Measurements from ENCODE around the gene PKN1. TPM values are rescaled to one million over a fixed set of nuclear protein-coding genes. Genes with fewer than 3 reads are reported as not detected.

Gene PKN1
- total and polyA plus RNA-seq, 4 donors, result 84.3 to 197 (median 121) TPM

DNA sequence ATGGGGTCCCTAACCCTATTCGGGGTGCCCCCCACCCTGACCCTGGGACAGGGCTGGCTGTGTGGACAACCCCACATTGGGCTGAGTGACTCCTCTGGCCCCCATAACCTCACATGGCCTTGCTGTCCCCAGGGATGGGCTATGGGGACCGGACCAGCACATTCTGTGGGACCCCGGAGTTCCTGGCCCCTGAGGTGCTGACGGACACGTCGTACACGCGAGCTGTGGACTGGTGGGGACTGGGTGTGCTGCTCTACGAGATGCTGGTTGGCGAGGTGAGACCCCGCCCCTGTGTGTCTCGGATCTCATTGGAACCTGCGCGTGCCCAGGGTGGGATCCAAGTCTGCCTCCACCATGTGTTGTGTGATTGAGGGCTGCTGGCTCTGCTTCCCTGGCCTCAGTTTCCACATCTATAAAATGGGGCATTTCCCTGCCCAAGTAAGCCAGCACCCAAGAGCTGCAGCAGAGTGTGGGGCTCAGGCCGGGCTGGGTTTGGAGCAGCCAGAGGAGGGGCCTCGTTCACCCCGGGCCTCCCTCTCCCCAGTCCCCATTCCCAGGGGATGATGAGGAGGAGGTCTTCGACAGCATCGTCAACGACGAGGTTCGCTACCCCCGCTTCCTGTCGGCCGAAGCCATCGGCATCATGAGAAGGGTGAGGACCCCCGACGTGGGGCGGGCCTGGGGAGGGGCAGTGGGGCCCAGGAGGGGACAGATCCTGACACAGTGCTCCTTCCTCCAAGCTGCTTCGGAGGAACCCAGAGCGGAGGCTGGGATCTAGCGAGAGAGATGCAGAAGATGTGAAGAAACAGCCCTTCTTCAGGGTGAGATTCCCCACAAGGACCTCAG, 37.1 kb downstream of the PKN1 start:
- Histone ChIP-seq H3K27me3 (ENCODE audit: control insufficient read depth in 3 of 3, insufficient read depth in 3 of 3, low read length in 2 of 3) (peaks cover 0 to 9% (median 0%) of the 10 kb centered on the region in 3 donors), H3K36me3 (ENCODE audit: control insufficient read depth in 4 of 4, insufficient read depth in 4 of 4, low read length in 4 of 4) (peaks cover 15 to 41% (median 22%) of the 10 kb centered on the region in 4 donors), H3K4me1 (ENCODE audit: control insufficient read depth in 5 of 5, insufficient read depth in 5 of 5, low read length in 5 of 5) (peaks cover 0 to 34% (median 4%) of the 10 kb centered on the region in 5 donors), H3K9ac (ENCODE audit: insufficient read depth in 1 of 2, low read length in 2 of 2) (no peak overlapping the region), H3K9me3 (ENCODE audit: control insufficient read depth in 4 of 4, insufficient read depth in 3 of 4, low read length in 3 of 4) (no peaks in the 10 kb centered on the region), H3K4me3 (no peak overlapping the region), H3K27ac (ENCODE audit: low read depth in 1 of 2, low read length in 1 of 2) (no peak overlapping the region)
- WGBS, 2 donors, result 81 to 84% methylated on average over 30 to 32 of the region's 32 CpGs
- ATAC-seq (ENCODE audit: insufficient read depth, low FRiP score), result no peak
- TF ChIP-seq, protein P1, sequence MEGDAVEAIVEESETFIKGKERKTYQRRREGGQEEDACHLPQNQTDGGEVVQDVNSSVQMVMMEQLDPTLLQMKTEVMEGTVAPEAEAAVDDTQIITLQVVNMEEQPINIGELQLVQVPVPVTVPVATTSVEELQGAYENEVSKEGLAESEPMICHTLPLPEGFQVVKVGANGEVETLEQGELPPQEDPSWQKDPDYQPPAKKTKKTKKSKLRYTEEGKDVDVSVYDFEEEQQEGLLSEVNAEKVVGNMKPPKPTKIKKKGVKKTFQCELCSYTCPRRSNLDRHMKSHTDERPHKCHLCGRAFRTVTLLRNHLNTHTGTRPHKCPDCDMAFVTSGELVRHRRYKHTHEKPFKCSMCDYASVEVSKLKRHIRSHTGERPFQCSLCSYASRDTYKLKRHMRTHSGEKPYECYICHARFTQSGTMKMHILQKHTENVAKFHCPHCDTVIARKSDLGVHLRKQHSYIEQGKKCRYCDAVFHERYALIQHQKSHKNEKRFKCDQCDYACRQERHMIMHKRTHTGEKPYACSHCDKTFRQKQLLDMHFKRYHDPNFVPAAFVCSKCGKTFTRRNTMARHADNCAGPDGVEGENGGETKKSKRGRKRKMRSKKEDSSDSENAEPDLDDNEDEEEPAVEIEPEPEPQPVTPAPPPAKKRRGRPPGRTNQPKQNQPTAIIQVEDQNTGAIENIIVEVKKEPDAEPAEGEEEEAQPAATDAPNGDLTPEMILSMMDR (IDR thresholded peaks at IDR 0.05; ENCODE audit: control extremely low read depth, extremely low read depth), result no peak
- peak in 1 of 3 donors; percentile 19 for DNase-seq

DNA sequence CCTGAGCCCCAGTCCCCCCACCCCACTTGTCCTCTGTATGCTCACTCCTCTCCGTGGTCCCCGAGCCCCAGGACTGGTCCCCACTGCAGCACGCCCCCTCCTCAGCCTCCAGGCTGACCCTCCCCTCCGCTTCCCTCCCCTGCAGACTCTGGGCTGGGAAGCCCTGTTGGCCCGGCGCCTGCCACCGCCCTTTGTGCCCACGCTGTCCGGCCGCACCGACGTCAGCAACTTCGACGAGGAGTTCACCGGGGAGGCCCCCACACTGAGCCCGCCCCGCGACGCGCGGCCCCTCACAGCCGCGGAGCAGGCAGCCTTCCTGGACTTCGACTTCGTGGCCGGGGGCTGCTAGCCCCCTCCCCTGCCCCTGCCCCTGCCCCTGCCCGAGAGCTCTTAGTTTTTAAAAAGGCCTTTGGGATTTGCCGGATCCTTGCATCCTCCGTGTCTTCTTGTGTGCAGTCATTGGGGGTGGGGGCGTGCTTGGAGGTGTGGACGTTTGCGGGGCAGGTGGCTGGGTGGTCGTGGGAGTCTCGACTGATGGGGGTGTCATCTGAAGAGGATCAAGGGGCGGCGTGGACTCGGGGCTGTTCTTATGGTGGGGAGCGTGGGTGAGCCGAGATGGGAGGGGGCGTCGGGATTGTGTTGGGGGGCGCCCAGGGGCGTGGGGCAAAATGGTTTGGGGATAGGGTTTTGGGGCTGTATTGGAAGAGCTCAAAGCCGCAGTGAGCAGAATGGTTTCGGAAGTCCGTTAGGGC, 38.5 kb downstream of the PKN1 start:
- H3K27ac ChIP-seq (ENCODE audit: low read depth in 1 of 2, low read length in 1 of 2), result no peak overlapping the region

DNA sequence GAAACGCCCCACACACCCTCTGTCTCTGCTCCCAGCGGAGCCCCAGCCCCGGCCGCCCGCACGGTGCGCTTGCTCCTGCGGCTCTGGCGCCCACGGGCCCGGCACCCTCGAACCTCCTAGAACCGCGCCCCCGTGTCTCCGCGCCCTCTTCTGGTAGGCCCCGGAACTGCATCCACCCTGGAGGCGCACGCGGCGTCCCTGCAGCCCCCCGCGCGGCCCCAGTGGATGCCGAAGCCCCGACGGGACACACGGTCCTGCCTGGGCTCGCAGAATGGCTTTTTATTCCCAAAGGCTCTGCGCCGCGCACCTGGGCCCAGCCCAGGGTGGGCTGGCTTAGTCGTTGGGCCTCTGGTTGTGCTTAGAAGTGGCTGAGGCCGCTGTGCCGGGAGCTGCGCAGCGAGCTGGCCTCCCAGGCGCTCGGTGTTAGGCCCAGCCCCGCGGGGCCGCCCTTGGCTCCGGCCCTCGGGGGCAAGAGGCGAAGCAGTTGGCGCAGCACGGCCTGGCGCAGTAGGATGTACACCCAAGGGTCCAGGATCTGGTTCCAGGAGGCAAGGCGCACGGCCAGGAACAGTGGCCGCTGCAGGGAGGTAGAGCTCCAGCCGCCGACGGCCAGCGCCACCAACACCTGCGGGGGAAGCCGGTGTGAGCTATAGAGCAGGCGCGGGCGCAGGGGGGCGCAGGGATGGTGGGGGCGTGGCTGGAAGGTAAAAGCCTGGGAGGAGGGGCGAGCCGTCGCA, 39.3 kb downstream of the PKN1 start:
- ATAC-seq (ENCODE audit: insufficient read depth, low FRiP score) (peak; percentile 65), DNase-seq (peak; percentile 68 to 75 (median 69))
- H3K36me3 ChIP-seq (ENCODE audit: control insufficient read depth in 4 of 4, insufficient read depth in 4 of 4, low read length in 4 of 4), result peaks cover 6 to 36% (median 19%) of the 10 kb centered on the region in 4 donors
- H3K9ac ChIP-seq (ENCODE audit: insufficient read depth in 1 of 2, low read length in 2 of 2), result no peak overlapping the region
- no peak overlapping the region for H3K27ac ChIP-seq (ENCODE audit: low read depth in 1 of 2, low read length in 1 of 2)
- TF ChIP-seq, protein P1 (IDR thresholded peaks at IDR 0.05; ENCODE audit: control extremely low read depth, extremely low read depth), result peak; percentile 85
- peaks cover 0 to 2% (median 0%) of the 10 kb centered on the region in 4 donors for H3K9me3 ChIP-seq (ENCODE audit: control insufficient read depth in 4 of 4, insufficient read depth in 3 of 4, low read length in 3 of 4)
- peaks cover 0 to 9% (median 0%) of the 10 kb centered on the region in 3 donors for H3K27me3 ChIP-seq (ENCODE audit: control insufficient read depth in 3 of 3, insufficient read depth in 3 of 3, low read length in 2 of 3)
- WGBS, 2 donors, result 4 to 6% methylated on average over 56 to 66 of the region's 66 CpGs
- H3K4me3 ChIP-seq, result no peak overlapping the region
- peaks cover 0 to 55% (median 10%) of the 10 kb centered on the region in 5 donors for H3K4me1 ChIP-seq (ENCODE audit: control insufficient read depth in 5 of 5, insufficient read depth in 5 of 5, low read length in 5 of 5)

More for the DNA sequence above, 38.5 kb downstream of the PKN1 start:
- ATAC-seq (ENCODE audit: insufficient read depth, low FRiP score) (no peak), DNase-seq (peak in 1 of 3 donors; percentile 9)
- 75% methylated on average over 46 of the region's 46 CpGs for WGBS, 2 donors
- Histone ChIP-seq H3K4me3 (no peak overlapping the region), H3K27me3 (ENCODE audit: control insufficient read depth in 3 of 3, insufficient read depth in 3 of 3, low read length in 2 of 3) (peaks cover 0 to 9% (median 0%) of the 10 kb centered on the region in 3 donors), H3K36me3 (ENCODE audit: control insufficient read depth in 4 of 4, insufficient read depth in 4 of 4, low read length in 4 of 4) (peaks cover 8 to 36% (median 19%) of the 10 kb centered on the region in 4 donors), H3K4me1 (ENCODE audit: control insufficient read depth in 5 of 5, insufficient read depth in 5 of 5, low read length in 5 of 5) (peaks cover 0 to 48% (median 9%) of the 10 kb centered on the region in 5 donors), H3K9me3 (ENCODE audit: control insufficient read depth in 4 of 4, insufficient read depth in 3 of 4, low read length in 3 of 4) (peaks cover 0 to 2% (median 0%) of the 10 kb centered on the region in 4 donors), H3K9ac (ENCODE audit: insufficient read depth in 1 of 2, low read length in 2 of 2) (no peak overlapping the region)
- TF ChIP-seq, protein P1 (IDR thresholded peaks at IDR 0.05; ENCODE audit: control extremely low read depth, extremely low read depth), result no peak

Measured in lung (tissue), 12 donors.